Breast epithelium (tissue), 3 donors: Measurements from ENCODE around the gene EGFLAM.

Experiments used
- POLR2A ChIP-seq: fragments of 450-650 bp; IDR thresholded peaks from one replicate; pipeline ENCODE4 v1.6.1; 2016; ENCODE audit warnings: antibody characterized with exemption, mild to moderate bottlenecking, moderate library complexity
- TF ChIP-seq, protein P1 (sequence below), 3 donors: fragments of 450-650 bp; IDR thresholded peaks; one replicate each; pipeline ENCODE4 v1.5.1; 2016 to 2017; ENCODE audit warnings: antibody characterized with exemption in 3 of 3, mild to moderate bottlenecking in 3 of 3, moderate library complexity in 3 of 3

DNA sequence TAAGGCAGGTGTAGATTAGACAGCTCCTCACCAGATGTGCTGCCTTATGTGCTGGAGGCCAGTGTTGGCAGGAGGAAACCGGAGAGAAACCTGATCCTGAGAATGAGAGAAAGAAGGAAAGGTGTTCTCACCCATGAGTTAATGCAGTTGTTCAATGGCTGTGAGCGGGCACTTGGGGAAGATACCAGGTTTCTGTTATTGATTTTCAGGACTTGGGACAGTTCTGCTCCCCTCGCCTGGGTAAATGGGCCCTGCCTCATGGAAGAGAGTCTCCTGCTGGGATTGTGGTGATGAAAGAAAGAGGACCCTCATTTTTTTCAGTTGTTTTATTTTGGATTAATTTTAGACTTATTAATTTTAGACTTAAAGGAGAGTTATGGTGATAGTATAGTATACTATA, 59.5 kb downstream of the EGFLAM start:
- TF ChIP-seq, protein P1, sequence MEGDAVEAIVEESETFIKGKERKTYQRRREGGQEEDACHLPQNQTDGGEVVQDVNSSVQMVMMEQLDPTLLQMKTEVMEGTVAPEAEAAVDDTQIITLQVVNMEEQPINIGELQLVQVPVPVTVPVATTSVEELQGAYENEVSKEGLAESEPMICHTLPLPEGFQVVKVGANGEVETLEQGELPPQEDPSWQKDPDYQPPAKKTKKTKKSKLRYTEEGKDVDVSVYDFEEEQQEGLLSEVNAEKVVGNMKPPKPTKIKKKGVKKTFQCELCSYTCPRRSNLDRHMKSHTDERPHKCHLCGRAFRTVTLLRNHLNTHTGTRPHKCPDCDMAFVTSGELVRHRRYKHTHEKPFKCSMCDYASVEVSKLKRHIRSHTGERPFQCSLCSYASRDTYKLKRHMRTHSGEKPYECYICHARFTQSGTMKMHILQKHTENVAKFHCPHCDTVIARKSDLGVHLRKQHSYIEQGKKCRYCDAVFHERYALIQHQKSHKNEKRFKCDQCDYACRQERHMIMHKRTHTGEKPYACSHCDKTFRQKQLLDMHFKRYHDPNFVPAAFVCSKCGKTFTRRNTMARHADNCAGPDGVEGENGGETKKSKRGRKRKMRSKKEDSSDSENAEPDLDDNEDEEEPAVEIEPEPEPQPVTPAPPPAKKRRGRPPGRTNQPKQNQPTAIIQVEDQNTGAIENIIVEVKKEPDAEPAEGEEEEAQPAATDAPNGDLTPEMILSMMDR (IDR thresholded peaks at IDR 0.05), result no peak
- TF ChIP-seq POLR2A, result no peak
